Measurements from ENCODE around the gene RGS10. TPM values are rescaled to one million over a fixed set of nuclear protein-coding genes. Genes with fewer than 3 reads are reported as not detected.

The RGS10 gene
- total and polyA plus RNA-seq, 10 of the 15 experiments (the other 5 are each of a cell fraction or from before 2014, with no cell fraction given), result 72.8 to 193 (median 127) TPM

DNA sequence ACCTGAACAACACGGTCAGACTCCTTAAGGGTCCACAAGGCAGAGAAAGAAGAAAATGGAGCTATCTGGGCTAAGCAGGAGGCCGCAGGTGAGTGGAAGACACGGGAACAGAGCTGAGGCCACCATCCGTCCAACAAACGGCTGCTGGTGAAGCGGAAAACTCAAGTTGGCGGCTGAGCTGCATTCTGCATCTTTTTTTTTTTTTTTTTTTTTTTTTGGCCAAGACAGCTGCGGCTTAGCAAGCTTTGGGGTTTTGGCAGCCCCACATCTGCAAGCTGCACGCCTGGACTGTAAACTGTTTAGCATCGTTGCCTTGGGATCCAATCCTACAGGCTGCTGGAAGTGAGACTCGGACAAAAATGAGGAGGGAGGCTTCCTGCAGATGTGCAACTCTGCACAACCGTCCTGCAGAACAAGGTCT is 37.4 kb downstream of the RGS10 start:
- ATAC-seq (no peak), DNase-seq (ENCODE audit: low read depth, low spot score) (no peak), FAIRE-seq (no peak)
- Histone ChIP-seq H2AFZ (ENCODE audit: control insufficient read depth, low read depth, low read length) (no peak overlapping the region), H3K9ac (ENCODE audit: control insufficient read depth, insufficient read depth, low read length) (no peak overlapping the region), H3K36me3 (ENCODE audit: control insufficient read depth in 2 of 2, insufficient read depth in 2 of 2, low read length in 1 of 2) (peaks cover 6 to 15% of the 10 kb centered on the region in 2 experiments), H3K4me3 (no peak overlapping the region), H3K27me3 (replicated peaks in 1 of 2; ENCODE audit: control insufficient read depth in 2 of 2, insufficient read depth in 2 of 2, low read length in 1 of 2) (no peaks in the 10 kb centered on the region), H4K20me1 (ENCODE audit: control insufficient read depth, insufficient read depth) (no peaks in the 10 kb centered on the region), H3K9me3 (replicated peaks; ENCODE audit: control insufficient read depth, insufficient read depth, low read length) (no peaks in the 10 kb centered on the region), H3K4me1 (ENCODE audit: control insufficient read depth, insufficient read depth, low read length) (peaks cover 17% of the 10 kb centered on the region), H3K79me2 (ENCODE audit: control insufficient read depth, insufficient read depth, low read length) (no peaks in the 10 kb centered on the region), H3K27ac (ENCODE audit: control insufficient read depth, insufficient read depth) (no peak overlapping the region), H3K4me2 (ENCODE audit: control insufficient read depth, insufficient read depth) (no peak overlapping the region)
- intact Hi-C loops (cut with micrococcal nuclease; ENCODE audit: unreplicated experiment), result no loop called here
- BruUV-seq (replicated peaks), result no TSS peak
- POLR2A ChIA-PET, result interaction anchor here (0.6 kb wide), 1 partner anchor 92 kb away, joined by 5 read pairs; no protein-coding TSS in a partner anchor
- RAD21 ChIA-PET (ENCODE audit: unreplicated experiment), result no interaction called here
- TF ChIP-seq YY1 (IDR thresholded peaks at IDR 0.05; ENCODE audit: low read depth, low read length) (no peak), NR2F1 (conservative IDR thresholded peaks at IDR 0.05) (no peak), EP300 (IDR thresholded peaks at IDR 0.05; ENCODE audit: borderline replicate concordance in 1 of 2, control insufficient read depth in 1 of 2, low read depth in 2 of 2, low read length in 2 of 2) (no peak), SMARCA5 (IDR thresholded peaks at IDR 0.05) (no peak)
- TF ChIP-seq, protein P1, sequence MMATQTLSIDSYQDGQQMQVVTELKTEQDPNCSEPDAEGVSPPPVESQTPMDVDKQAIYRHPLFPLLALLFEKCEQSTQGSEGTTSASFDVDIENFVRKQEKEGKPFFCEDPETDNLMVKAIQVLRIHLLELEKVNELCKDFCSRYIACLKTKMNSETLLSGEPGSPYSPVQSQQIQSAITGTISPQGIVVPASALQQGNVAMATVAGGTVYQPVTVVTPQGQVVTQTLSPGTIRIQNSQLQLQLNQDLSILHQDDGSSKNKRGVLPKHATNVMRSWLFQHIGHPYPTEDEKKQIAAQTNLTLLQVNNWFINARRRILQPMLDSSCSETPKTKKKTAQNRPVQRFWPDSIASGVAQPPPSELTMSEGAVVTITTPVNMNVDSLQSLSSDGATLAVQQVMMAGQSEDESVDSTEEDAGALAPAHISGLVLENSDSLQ (IDR thresholded peaks at IDR 0.05), result no peak
- in situ Hi-C loops (cut with MboI), result no loop called here
- CTCF ChIA-PET, result interaction anchor here (0.7 to 0.9 kb wide), 2 partner anchors 41 to 97 kb away, joined by 3 to 4 read pairs; no protein-coding TSS in a partner anchor
- SMC1A ChIA-PET (ENCODE audit: uncharacterized antibody, unreplicated experiment), result no interaction called here
- 94% methylated on average over 11 of the region's 12 CpGs for WGBS (ENCODE audit: insufficient coverage, insufficient replicate concordance, low lambda C conversion rate, missing lambda C conversion rate)

DNA sequence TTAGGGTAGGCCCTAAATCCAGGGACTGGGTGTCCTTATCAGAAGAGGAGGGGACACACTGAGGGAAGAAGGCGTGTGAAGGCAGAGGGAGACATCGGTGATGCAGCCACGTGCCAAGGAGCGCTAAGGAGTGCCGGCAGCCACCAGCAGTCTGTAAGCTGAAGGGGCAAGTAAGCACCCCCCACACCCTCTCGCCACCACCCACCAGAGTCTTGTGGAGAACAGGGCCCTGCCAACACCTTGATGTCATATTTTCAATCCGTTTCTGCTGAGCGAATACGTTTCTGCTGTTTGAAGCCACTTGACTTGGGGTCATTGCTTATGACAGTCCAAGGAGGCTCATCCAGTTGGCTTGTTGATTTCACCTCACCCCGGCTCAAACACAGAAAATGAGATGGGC is 37.9 kb downstream of the RGS10 start:
- no peaks in the 10 kb centered on the region for H3K79me2 ChIP-seq (ENCODE audit: control insufficient read depth, insufficient read depth, low read length)
- no peaks in the 10 kb centered on the region for H3K9me3 ChIP-seq (replicated peaks; ENCODE audit: control insufficient read depth, insufficient read depth, low read length)
- DNase-seq (ENCODE audit: low read depth, low spot score) (no peak), ATAC-seq (no peak), FAIRE-seq (no peak)
- intact Hi-C loops (cut with micrococcal nuclease; ENCODE audit: unreplicated experiment), result no loop called here
- peaks cover 17% of the 10 kb centered on the region for H3K4me1 ChIP-seq (ENCODE audit: control insufficient read depth, insufficient read depth, low read length)
- H3K36me3 ChIP-seq (ENCODE audit: control insufficient read depth in 2 of 2, insufficient read depth in 2 of 2, low read length in 1 of 2), result peaks cover 5 to 14% of the 10 kb centered on the region in 2 experiments; a peak in 3 of 4 replicates
- in situ Hi-C loops (cut with MboI), result no loop called here
- 98% methylated on average over 10 of the region's 10 CpGs for WGBS (ENCODE audit: insufficient coverage, insufficient replicate concordance, low lambda C conversion rate, missing lambda C conversion rate)
- no peaks in the 10 kb centered on the region for H3K27me3 ChIP-seq (replicated peaks in 1 of 2; ENCODE audit: control insufficient read depth in 2 of 2, insufficient read depth in 2 of 2, low read length in 1 of 2)
- no peaks in the 10 kb centered on the region for H4K20me1 ChIP-seq (ENCODE audit: control insufficient read depth, insufficient read depth)
- CTCF ChIA-PET, result interaction anchor here (0.7 to 0.9 kb wide), 2 partner anchors 42 to 98 kb away, joined by 3 to 4 read pairs; no protein-coding TSS in a partner anchor
- BruUV-seq (replicated peaks), result no TSS peak
- H3K9ac ChIP-seq (ENCODE audit: control insufficient read depth, insufficient read depth, low read length), result no peak overlapping the region
- RAD21 ChIA-PET (ENCODE audit: unreplicated experiment), result no interaction called here
- POLR2A ChIA-PET, result no interaction called here
- H3K27ac ChIP-seq (ENCODE audit: control insufficient read depth, insufficient read depth), result no peak overlapping the region
- no peak overlapping the region for H3K4me2 ChIP-seq (ENCODE audit: control insufficient read depth, insufficient read depth)
- H2AFZ ChIP-seq (ENCODE audit: control insufficient read depth, low read depth, low read length), result no peak overlapping the region
- SMC1A ChIA-PET (ENCODE audit: uncharacterized antibody, unreplicated experiment), result no interaction called here
- no peak overlapping the region for H3K4me3 ChIP-seq
- TF ChIP-seq KLF5 (IDR thresholded peaks at IDR 0.05; ENCODE audit: partially characterized antibody), result no peak
- TF ChIP-seq JUND (IDR thresholded peaks at IDR 0.05; ENCODE audit: low read depth, low read length), result no peak
- TF ChIP-seq FOXK2 (IDR thresholded peaks at IDR 0.05), result no peak
- TF ChIP-seq, protein P2, sequence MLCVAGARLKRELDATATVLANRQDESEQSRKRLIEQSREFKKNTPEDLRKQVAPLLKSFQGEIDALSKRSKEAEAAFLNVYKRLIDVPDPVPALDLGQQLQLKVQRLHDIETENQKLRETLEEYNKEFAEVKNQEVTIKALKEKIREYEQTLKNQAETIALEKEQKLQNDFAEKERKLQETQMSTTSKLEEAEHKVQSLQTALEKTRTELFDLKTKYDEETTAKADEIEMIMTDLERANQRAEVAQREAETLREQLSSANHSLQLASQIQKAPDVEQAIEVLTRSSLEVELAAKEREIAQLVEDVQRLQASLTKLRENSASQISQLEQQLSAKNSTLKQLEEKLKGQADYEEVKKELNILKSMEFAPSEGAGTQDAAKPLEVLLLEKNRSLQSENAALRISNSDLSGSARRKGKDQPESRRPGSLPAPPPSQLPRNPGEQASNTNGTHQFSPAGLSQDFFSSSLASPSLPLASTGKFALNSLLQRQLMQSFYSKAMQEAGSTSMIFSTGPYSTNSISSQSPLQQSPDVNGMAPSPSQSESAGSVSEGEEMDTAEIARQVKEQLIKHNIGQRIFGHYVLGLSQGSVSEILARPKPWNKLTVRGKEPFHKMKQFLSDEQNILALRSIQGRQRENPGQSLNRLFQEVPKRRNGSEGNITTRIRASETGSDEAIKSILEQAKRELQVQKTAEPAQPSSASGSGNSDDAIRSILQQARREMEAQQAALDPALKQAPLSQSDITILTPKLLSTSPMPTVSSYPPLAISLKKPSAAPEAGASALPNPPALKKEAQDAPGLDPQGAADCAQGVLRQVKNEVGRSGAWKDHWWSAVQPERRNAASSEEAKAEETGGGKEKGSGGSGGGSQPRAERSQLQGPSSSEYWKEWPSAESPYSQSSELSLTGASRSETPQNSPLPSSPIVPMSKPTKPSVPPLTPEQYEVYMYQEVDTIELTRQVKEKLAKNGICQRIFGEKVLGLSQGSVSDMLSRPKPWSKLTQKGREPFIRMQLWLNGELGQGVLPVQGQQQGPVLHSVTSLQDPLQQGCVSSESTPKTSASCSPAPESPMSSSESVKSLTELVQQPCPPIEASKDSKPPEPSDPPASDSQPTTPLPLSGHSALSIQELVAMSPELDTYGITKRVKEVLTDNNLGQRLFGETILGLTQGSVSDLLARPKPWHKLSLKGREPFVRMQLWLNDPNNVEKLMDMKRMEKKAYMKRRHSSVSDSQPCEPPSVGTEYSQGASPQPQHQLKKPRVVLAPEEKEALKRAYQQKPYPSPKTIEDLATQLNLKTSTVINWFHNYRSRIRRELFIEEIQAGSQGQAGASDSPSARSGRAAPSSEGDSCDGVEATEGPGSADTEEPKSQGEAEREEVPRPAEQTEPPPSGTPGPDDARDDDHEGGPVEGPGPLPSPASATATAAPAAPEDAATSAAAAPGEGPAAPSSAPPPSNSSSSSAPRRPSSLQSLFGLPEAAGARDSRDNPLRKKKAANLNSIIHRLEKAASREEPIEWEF (IDR thresholded peaks at IDR 0.05; ENCODE audit: insufficient replicate concordance, low read depth, low read length), result no peak
- TF ChIP-seq, protein P3, sequence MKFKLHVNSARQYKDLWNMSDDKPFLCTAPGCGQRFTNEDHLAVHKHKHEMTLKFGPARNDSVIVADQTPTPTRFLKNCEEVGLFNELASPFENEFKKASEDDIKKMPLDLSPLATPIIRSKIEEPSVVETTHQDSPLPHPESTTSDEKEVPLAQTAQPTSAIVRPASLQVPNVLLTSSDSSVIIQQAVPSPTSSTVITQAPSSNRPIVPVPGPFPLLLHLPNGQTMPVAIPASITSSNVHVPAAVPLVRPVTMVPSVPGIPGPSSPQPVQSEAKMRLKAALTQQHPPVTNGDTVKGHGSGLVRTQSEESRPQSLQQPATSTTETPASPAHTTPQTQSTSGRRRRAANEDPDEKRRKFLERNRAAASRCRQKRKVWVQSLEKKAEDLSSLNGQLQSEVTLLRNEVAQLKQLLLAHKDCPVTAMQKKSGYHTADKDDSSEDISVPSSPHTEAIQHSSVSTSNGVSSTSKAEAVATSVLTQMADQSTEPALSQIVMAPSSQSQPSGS (IDR thresholded peaks at IDR 0.05; ENCODE audit: low read length), result no peak
- TF ChIP-seq HDAC2 (IDR thresholded peaks at IDR 0.05), result no peak
